ENCODE data around the gene HLX.

The HLX gene

DNA sequence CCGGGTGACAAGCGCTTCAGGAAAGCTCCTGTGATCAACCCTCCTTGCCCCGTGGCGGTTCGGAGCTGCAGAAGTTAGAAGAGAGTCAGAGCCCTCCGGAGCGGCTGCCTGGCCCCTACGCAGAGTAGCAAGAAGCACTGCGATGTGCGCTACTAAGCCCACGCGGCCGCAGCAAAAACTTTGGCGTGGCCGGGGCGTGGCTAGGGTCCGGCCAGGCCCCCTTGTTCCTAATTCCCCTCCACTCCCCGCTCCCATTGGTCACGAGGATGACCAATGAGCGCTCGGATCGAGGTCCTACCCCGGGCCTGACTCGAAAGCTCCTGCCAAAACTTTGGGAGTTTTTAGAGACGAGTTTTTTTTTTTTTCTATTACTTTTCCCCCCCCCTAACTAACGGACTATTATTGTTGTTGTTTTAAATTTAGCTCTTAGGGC is at the start of gene HLX:
TSS of gene HLX (plus strand) at position 368 of the 433 bp plus-strand sequence. CDS start 415 bp downstream, outside the sequence.
- no peak for DNase-seq

GRCh38 chr1:220833436-220833835 is 45.8 kb upstream of the HLX start:
- no peak for DNase-seq

GRCh38 chr1:220834155-220834870 is 44.9 kb upstream of the HLX start:
- DNase-seq, result no peak

DNA sequence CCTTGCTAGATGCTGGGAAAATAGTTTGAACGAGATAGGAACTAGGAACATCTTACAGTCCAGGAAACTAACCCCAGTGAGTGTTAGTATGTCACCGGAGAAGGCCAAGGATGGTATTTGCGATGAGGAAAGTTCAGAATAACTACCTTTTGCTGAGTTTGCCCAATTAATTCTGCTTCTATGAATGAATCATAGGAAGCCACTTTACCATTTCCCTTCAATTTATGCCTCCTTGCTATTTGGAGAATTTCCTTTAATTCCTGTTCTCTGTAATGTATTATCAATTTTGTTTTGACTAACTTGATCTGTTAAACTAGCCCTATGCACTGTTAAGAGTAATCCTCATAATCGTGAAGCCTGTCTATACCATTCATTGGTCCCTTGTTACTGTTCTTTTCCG is 40.7 kb upstream of the HLX start:
- no peak for DNase-seq

DNA sequence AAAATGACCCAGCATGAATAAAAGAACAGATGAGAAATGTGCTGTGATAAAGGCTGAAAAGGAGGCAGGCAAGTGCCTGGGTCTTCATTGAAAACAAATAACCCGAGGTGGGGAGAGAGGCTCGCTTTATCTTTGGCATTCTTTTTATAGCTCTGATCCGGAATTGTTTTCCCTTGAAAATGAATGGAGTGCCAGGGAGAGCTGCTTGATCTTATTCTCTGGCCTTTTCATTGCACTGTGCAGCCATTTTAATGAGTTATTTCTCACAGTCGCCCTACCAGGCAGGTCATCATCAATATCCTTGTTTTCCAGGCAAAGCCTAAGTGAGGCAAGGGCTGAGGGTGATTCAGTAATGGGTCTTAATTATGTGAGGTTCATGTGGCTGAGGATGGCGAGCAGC is 39.8 kb upstream of the HLX start:
- no peak for DNase-seq

DNA sequence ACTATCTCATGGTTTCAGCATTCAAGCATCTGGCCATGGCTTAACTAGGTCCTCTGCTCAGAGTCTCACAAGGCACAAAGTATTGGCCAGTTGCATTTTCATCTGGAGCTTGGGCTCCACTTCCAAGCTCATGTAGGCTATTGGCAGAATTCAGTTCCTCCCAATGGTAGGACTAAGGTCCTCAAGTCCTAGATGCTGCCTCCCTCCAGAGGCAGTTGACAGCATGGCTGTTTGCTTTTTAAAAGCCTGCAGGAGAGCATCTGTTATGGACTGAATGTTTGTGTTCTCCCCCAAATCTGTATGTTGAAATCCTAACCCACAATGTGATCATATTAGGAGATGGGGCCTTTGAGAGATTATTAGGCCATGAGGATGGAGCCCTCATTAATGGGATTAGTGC is 38.0 kb upstream of the HLX start:
- DNase-seq, result no peak

DNA sequence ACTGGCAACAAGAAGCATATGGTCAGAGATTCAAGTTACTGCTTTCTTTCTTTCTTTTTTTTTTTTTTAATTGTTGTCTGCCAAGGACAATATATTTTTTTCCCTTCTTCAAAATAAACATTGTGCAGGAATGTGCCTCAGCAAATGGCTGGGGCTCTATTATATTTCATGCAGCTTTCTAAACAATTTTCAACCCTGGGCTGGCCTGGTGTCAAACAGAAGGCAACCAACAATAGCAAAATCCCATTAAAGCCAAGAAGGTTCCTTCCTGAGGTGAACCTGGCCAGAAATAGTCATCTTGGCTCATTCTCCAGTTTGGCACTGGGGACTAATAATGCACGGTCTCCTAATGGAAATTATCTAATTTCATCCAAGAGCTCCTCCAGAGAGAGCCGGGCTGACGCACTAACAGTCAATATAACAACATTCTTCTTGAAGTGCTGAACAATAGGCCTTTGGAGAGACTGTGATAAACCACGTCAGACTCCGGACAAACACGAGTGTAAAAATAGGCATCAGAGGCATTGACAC is 35.7 kb upstream of the HLX start:
- no peak for DNase-seq

DNA sequence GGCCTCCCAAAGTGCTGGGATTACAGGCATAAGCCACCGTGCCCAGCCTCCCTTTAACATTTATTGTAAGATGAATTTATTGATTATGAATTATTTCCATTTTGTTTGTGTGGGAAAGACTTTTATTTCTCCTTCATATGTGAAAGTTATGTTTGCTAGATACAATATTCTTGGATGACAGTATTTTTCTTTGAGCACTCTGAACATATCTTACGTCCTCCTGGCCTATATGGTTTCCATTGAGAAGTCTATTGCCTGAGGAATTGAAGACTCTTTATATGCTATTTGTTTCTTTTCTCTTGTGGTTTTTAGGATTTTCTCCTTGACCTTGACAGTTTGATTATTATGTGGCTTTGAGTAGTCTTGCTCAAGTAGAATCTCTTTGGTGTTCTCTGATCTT is 26.8 kb upstream of the HLX start:
- DNase-seq, result no peak

GRCh38 chr1:220872296-220872695 is 6.9 kb upstream of the HLX start:
- no peak for DNase-seq

DNA sequence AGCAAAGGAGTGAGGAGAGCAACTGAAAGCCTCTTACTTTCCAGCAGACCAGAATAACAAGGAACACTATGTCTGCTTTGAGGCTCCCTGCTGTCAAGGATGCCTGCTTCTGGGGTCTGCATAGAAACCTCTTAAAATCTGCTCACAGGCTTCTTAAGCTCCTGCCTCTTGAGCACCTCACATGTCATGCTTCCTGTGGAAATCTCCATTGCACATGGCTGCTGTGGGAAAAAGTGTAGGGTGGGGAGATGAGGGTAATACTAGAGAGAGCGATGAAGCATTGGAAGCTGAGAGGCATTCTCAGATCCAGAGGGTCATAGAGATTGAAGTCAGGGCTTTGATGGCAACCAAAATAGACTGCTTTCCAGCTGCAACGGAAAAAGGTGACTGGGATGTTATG is 6.2 kb upstream of the HLX start:
- peak; percentile 53 for DNase-seq

DNA sequence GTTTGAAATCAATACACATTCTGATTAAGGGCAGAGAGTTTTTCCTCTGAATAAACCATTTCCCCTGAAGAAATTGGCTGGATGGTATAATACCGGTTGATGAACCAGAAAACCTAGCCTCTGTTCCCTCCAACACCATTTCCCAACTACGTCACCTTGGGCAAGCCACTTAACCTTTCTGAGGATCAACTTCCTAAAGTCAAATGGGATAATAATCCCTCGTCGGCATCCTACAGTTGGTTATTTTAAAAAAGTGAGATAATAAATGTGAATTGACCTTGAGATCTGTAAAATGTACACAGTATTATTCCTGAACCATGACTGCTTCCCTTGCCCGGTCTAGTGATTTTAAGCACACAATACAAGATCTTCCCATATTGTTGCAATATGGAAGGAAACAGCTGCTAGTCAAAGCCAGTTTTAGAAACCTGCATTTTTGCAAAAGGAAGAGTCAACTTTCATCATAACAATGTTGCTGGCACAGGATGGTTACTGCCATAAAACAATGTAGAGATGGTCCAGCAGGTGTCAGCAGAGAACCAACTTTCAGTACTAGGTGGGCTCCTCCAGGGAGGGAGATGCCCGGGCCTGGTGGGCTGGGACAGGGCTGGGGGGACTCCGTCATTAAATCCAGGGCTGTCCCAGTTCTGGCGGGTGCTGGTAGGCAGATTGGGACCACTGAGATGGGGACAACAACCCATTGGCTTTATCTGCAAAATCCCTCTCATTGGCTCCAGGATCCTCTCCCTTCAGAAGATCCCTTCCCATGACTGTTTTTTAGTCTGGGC is 5.2 kb upstream of the HLX start:
- no peak for DNase-seq

DNA sequence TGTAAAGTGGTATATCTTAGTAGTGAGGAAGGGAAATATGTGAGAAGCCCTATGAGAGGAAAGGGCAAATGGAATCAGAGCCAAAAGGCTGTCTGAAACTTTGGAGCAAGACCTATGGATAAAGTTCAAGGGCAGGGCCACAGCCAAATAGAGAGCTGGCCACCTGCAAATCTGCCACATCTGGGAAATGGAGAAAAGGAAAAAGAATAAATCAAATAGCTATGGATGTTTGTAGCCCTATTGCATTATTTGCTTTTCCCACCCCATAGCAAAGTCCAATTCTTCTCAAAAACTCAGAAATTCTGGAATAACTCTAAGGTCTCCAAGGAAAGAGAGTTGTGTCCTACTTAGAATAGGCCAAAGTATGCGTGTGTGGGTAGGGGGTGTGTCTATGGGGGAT is 4.0 kb upstream of the HLX start:
- DNase-seq, result no peak

DNA sequence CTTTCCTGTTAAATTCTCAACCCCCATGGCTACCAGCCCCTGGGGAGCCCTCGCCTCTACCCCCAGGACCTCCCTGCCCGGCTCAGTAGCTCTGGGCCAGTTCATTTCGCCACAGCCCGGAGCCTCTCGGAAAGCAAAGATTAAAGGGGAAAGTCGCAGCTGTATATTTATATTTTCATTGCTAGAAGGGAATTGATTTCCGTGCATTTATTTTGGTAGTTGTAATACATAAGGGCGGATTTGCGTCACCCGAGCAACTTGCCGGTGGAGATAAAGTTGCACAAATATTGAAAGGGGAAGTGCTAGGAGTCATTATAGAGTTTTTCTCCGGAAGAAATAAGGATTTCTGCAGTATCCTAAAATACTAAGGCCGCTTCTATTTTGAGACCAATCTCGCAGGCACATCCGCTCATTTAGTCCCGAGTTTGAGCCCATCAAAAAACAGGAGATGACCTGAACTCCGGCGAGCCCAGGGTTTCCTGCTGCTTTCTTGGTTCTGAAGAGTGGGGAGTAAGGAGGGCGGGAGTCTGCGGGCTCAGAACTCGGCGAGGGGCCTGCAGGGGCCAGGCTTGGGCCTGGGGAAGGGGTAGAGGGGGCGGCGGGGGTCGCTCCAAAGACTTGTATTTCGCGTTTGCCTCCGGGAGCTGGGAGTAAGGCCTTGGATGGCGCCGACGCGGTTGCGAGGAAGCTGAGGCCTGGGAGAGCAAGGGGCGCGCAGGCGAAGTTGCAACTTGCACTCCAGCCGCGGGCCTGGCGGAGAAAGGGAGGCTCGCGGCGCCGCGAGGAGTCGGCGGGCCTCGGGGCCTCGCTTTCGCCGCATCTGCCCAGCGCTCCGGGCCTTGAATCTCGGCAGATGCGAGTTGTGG is 2.5 kb upstream of the HLX start:
- DNase-seq, result no peak

GRCh38 chr1:220877377-220878095 is 1.7 kb upstream of the HLX start:
- no peak for DNase-seq

GRCh38 chr1:220878191-220879075 is 810 bp upstream of the HLX start:
- DNase-seq, result no peak

DNA sequence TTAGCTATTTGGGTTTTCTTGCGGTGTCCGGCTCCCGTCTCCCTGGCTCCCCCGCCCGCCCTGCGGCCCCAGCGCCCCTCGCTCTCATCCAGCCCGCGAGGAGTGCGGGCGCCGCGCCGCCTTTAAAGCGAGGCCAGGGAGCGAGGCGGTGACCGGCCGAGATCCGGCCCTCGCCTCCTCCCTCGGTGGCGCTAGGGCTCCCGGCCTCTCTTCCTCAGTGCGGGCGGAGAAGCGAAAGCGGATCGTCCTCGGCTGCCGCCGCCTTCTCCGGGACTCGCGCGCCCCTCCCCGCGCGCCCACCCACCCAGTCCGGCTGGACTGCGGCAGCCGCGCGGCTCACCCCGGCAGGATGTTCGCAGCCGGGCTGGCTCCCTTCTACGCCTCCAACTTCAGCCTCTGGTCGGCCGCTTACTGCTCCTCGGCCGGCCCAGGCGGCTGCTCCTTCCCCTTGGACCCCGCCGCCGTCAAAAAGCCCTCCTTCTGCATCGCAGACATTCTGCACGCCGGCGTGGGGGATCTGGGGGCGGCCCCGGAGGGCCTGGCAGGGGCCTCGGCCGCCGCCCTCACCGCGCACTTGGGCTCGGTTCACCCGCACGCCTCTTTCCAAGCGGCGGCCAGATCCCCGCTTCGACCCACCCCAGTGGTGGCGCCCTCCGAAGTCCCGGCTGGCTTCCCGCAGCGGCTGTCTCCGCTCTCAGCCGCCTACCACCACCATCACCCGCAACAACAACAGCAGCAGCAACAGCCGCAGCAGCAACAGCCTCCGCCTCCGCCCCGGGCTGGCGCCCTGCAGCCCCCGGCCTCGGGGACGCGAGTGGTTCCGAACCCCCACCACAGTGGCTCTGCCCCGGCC is 492 bp downstream of the HLX start:
- no peak for DNase-seq

DNA sequence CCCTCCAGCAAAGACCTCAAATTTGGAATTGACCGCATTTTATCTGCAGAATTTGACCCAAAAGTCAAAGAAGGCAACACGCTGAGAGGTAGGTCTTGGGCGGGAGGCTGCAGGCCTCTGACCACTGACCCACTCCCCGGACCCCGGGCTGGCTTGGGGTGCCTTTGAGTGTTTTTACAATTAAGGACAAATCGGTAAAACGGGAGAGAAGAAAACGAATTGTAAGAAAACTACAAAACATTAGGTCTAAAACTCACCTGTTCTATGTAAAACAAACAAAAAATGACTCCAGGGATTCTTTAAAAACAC is 1.1 kb downstream of the HLX start:
- no peak for DNase-seq

- DNase-seq, result no peak
Measured at GRCh38 chr1:220880726-220881506, 1.7 kb downstream of the HLX start.

GRCh38 chr1:220882061-220882891 is 3.0 kb downstream of the HLX start:
- no peak for DNase-seq
